ENCODE data around the gene OTOG. TPM values are rescaled to one million over a fixed set of nuclear protein-coding genes. Genes with fewer than 3 reads are reported as not detected.

OTOG gene
- total RNA-seq, 1 donor from 2014 or later, result not detected

- no peaks in the 10 kb centered on the region for H3K36me3 Mint-ChIP-seq (ENCODE audit: unreplicated experiment)
- peaks cover 2% of the 10 kb centered on the region for H3K4me1 Mint-ChIP-seq (ENCODE audit: low read depth, unreplicated experiment)
- H3K27ac Mint-ChIP-seq (ENCODE audit: unreplicated experiment), result no peak overlapping the region
- TF ChIP-seq CTCF (IDR thresholded peaks at IDR 0.05; ENCODE audit: partially characterized antibody, unreplicated experiment), result no peak
- H3K9me3 Mint-ChIP-seq (ENCODE audit: unreplicated experiment), result no peaks in the 10 kb centered on the region
- no peak overlapping the region for H3K4me3 Mint-ChIP-seq (ENCODE audit: unreplicated experiment)
- DNase-seq, result no peak
- H3K27me3 Mint-ChIP-seq (ENCODE audit: unreplicated experiment), result peaks cover 6% of the 10 kb centered on the region
Observed at GRCh38 chr11:17601676-17602075, 54.6 kb downstream of the OTOG start.

- TF ChIP-seq CTCF (IDR thresholded peaks at IDR 0.05; ENCODE audit: partially characterized antibody, unreplicated experiment), result no peak
- no peak for DNase-seq
- H3K9me3 Mint-ChIP-seq (ENCODE audit: unreplicated experiment), result no peaks in the 10 kb centered on the region
- H3K27ac Mint-ChIP-seq (ENCODE audit: unreplicated experiment), result no peak overlapping the region
- no peaks in the 10 kb centered on the region for H3K36me3 Mint-ChIP-seq (ENCODE audit: unreplicated experiment)
- peaks cover 2% of the 10 kb centered on the region for H3K4me1 Mint-ChIP-seq (ENCODE audit: low read depth, unreplicated experiment)
- H3K4me3 Mint-ChIP-seq (ENCODE audit: unreplicated experiment), result no peak overlapping the region
- peaks cover 5% of the 10 kb centered on the region for H3K27me3 Mint-ChIP-seq (ENCODE audit: unreplicated experiment)
Observed at GRCh38 chr11:17602105-17603001, 55.3 kb downstream of the OTOG start.

GRCh38 chr11:17603056-17603825 lies 56.2 kb downstream of the OTOG start:
- peaks cover 5% of the 10 kb centered on the region for H3K27me3 Mint-ChIP-seq (ENCODE audit: unreplicated experiment)
- no peak for TF ChIP-seq CTCF (IDR thresholded peaks at IDR 0.05; ENCODE audit: partially characterized antibody, unreplicated experiment)
- H3K27ac Mint-ChIP-seq (ENCODE audit: unreplicated experiment), result no peak overlapping the region
- DNase-seq, result no peak
- no peak overlapping the region for H3K4me3 Mint-ChIP-seq (ENCODE audit: unreplicated experiment)
- peaks cover 2% of the 10 kb centered on the region for H3K4me1 Mint-ChIP-seq (ENCODE audit: low read depth, unreplicated experiment)
- no peaks in the 10 kb centered on the region for H3K9me3 Mint-ChIP-seq (ENCODE audit: unreplicated experiment)
- H3K36me3 Mint-ChIP-seq (ENCODE audit: unreplicated experiment), result no peaks in the 10 kb centered on the region

- Mint-ChIP-seq H3K27me3 (ENCODE audit: unreplicated experiment) (peaks cover 5% of the 10 kb centered on the region), H3K36me3 (ENCODE audit: unreplicated experiment) (no peaks in the 10 kb centered on the region), H3K27ac (ENCODE audit: unreplicated experiment) (no peak overlapping the region), H3K4me3 (ENCODE audit: unreplicated experiment) (no peak overlapping the region), H3K9me3 (ENCODE audit: unreplicated experiment) (no peaks in the 10 kb centered on the region), H3K4me1 (ENCODE audit: low read depth, unreplicated experiment) (peaks cover 2% of the 10 kb centered on the region)
- TF ChIP-seq CTCF (IDR thresholded peaks at IDR 0.05; ENCODE audit: partially characterized antibody, unreplicated experiment), result no peak
- no peak for DNase-seq
Observed at GRCh38 chr11:17604201-17604914, 57.3 kb downstream of the OTOG start.

All from glutamatergic neuron (in vitro differentiated cells).